IMR-90 (cell line): ENCODE measurements around the gene TPSAB1. TPM values are rescaled to one million over a fixed set of nuclear protein-coding genes. Genes with fewer than 3 reads are reported as not detected.

Source experiments
- ATAC-seq: fragments of 200-7000 bp; cut with Tn5 transposase; 2 replicates; pipeline ENCODE4 v1.9.1; 2020; ENCODE audit warnings: low read depth, mild to moderate bottlenecking, moderate library complexity
- BruUV-seq: library from RNA; stranded (reverse); fragments of 400-500 nt; replicated peaks from 2 replicates; lab custom pipeline; 2021; lab: Mats Ljungman, UMichigan
- CTCF ChIA-PET: fragments of 300-600 bp; formaldehyde crosslinking; extraction: SDS; loops from one replicate; lab custom pipeline; 2021; ENCODE audit warnings: antibody characterized with exemption; lab: Yijun Ruan, JAX
- POLR2A ChIA-PET: fragments of 300-600 bp; sonication (Branson Sonifier 250); formaldehyde crosslinking; loops from one replicate; lab custom pipeline; 2022; ENCODE audit warnings: antibody characterized with exemption; ENCODE audit not compliant: unreplicated experiment; lab: Charles Lee
- DNase-seq: peaks from one replicate; pipeline ENCODE4 v3.0.0; 2013
- H2AFZ ChIP-seq: replicated peaks from 2 replicates; pipeline ENCODE3; 2013; ENCODE audit warnings: low read length, mild to moderate bottlenecking; ENCODE audit not compliant: poor library complexity
- H2AK5ac ChIP-seq: 2 replicates; pipeline ENCODE4 v1.6.1; 2013; ENCODE audit warnings: low read depth, low read length, inconsistent platforms
- H2AK9ac ChIP-seq: replicated peaks from 2 replicates; pipeline ENCODE3; 2013; ENCODE audit warnings: mild to moderate bottlenecking, low read depth, low read length, moderate library complexity; ENCODE audit not compliant: poor library complexity
- H2BK120ac ChIP-seq: 2 replicates; pipeline ENCODE4 v1.6.1; 2013; ENCODE audit warnings: low read depth, low read length, inconsistent platforms
- H2BK15ac ChIP-seq: 3 replicates; pipeline ENCODE4 v1.6.1; 2013; ENCODE audit warnings: low read depth, low read length, inconsistent platforms
- H2BK20ac ChIP-seq: 2 replicates; pipeline ENCODE4 v1.6.1; 2013; ENCODE audit warnings: low read depth, mild to moderate bottlenecking, inconsistent platforms, low read length, moderate library complexity
- H2BK5ac ChIP-seq: 2 replicates; pipeline ENCODE4 v1.6.1; 2013; ENCODE audit warnings: mild to moderate bottlenecking, low read depth, low read length, inconsistent platforms; ENCODE audit not compliant: poor library complexity, severe bottlenecking
- H3K14ac ChIP-seq: replicated peaks from 2 replicates; pipeline ENCODE4 v1.6.1; 2013; ENCODE audit warnings: low read depth, low read length, inconsistent platforms
- H3K18ac ChIP-seq: 2 replicates; pipeline ENCODE4 v1.6.1; 2013; ENCODE audit warnings: low read depth, low read length, control low read depth
- H3K23ac ChIP-seq: 2 replicates; pipeline ENCODE4 v1.6.1; 2013; ENCODE audit warnings: low read depth, low read length, inconsistent platforms
- H3K27ac ChIP-seq: 2 replicates; pipeline ENCODE4 v1.5.1; 2013; ENCODE audit warnings: mild to moderate bottlenecking, control low read depth, low read length; ENCODE audit not compliant: insufficient read depth
- H3K27me3 ChIP-seq: 2 replicates; pipeline ENCODE4 v1.6.1; 2013; ENCODE audit warnings: low read length; ENCODE audit not compliant: control insufficient read depth, insufficient read depth
- H3K36me3 ChIP-seq: 2 replicates; pipeline ENCODE4 v1.6.1; 2013; ENCODE audit warnings: low read length, mixed read lengths; ENCODE audit not compliant: control insufficient read depth, insufficient read depth
- H3K4ac ChIP-seq: 2 replicates; pipeline ENCODE4 v1.6.1; 2013; ENCODE audit warnings: low read depth, low read length, inconsistent platforms
- H3K4me1 ChIP-seq: 2 replicates; pipeline ENCODE4 v1.6.1; 2013; ENCODE audit warnings: low read length, mixed read lengths; ENCODE audit not compliant: control insufficient read depth, insufficient read depth
- H3K4me2 ChIP-seq: 2 replicates; pipeline ENCODE4 v1.6.1; 2013; ENCODE audit warnings: low read depth, mild to moderate bottlenecking, control low read depth, low read length, moderate library complexity
- H3K4me3 ChIP-seq: 2 replicates; pipeline ENCODE4 v1.5.1; 2013; ENCODE audit warnings: low read depth, mild to moderate bottlenecking, control low read depth, low read length, moderate library complexity; ENCODE audit not compliant: insufficient read depth
- H3K56ac ChIP-seq: 2 replicates; pipeline ENCODE4 v1.6.1; 2013; ENCODE audit warnings: low read length, inconsistent platforms; ENCODE audit not compliant: insufficient read depth; ENCODE audit errors: extremely low read depth
- H3K79me1 ChIP-seq, 2 experiments: 2 replicates each; pipeline ENCODE4 v1.6.1; 2013; ENCODE audit warnings: low read length in 2 of 2, inconsistent platforms in 1 of 2, low read depth in 1 of 2
- H3K9ac ChIP-seq: 2 replicates; pipeline ENCODE4 v1.6.1; 2013; ENCODE audit warnings: low read depth, low read length, control low read depth
- H3K9me1 ChIP-seq: 2 replicates; pipeline ENCODE4 v1.6.1; 2013; ENCODE audit warnings: low read length, inconsistent platforms; ENCODE audit not compliant: insufficient read depth
- H3K9me3 ChIP-seq: 2 replicates; pipeline ENCODE4 v1.6.1; 2013; ENCODE audit warnings: low read length; ENCODE audit not compliant: control insufficient read depth, insufficient read depth
- H4K20me1 ChIP-seq: 2 replicates; pipeline ENCODE4 v1.6.1; 2013; ENCODE audit warnings: low read length, inconsistent platforms; ENCODE audit not compliant: insufficient read depth
- H4K5ac ChIP-seq: 2 replicates; pipeline ENCODE4 v1.6.1; 2013; ENCODE audit warnings: mild to moderate bottlenecking, low read depth, low read length, control low read depth
- H4K8ac ChIP-seq, 2 experiments: 2 replicates each; pipeline ENCODE4 v1.6.1; 2013; ENCODE audit warnings: low read depth in 2 of 2, low read length in 2 of 2, control low read depth in 1 of 2, inconsistent platforms in 1 of 2
- H4K91ac ChIP-seq: 2 replicates; pipeline ENCODE4 v1.6.1; 2013; ENCODE audit warnings: low read depth, low read length, inconsistent platforms; ENCODE audit not compliant: insufficient read depth
- CEBPB ChIP-seq: IDR thresholded peaks from 2 replicates; pipeline ENCODE4 v1.6.1; 2012; ENCODE audit warnings: low read depth, low read length, improper control_type of control experiment
- MAFK ChIP-seq: IDR thresholded peaks from 2 replicates; pipeline ENCODE4 v1.6.1; 2012; ENCODE audit warnings: low read depth, low read length, improper control_type of control experiment
- RFX5 ChIP-seq: IDR thresholded peaks from 2 replicates; pipeline ENCODE4 v1.8.0; 2012; ENCODE audit warnings: low read depth, mild to moderate bottlenecking, low read length, moderate library complexity
- WGBS, 2 experiments: methylation state at CpG; one replicate each; pipeline versions ENCODE4 v1.1.5 to v1.1.7; 2013; ENCODE audit warnings: missing lambda C conversion rate in 2 of 2; ENCODE audit not compliant: insufficient read length in 1 of 2; ENCODE audit errors: extremely low coverage in 2 of 2; 5-methylcytosine and 5-hydroxymethylcytosine counted together
- dilution Hi-C: fragments of 300-500 bp; cut with HindIII; formaldehyde crosslinking; loops from one replicate; pipeline ENCODE4 v1.14.3; 2018; ENCODE audit warnings: low sequenced_read_pairs; ENCODE audit not compliant: unreplicated experiment
- in situ Hi-C: fragments of 300-500 bp; cut with MboI; formaldehyde crosslinking; loops from 3 replicates; pipeline ENCODE4 v1.14.3; 2019; ENCODE audit warnings: low sequenced_read_pairs, inconsistent platforms, mixed read lengths
- intact Hi-C: fragments of 100-400 bp; cut with micrococcal nuclease; formaldehyde crosslinking; loops from 2 replicates; pipeline ENCODE4 v1.10.0; 2022
- polyA plus RNA-seq, 3 experiments: library from polyadenylated mRNA; depleted of rRNA; stranded (reverse); fragments of >200 nt; gene quantifications; 2 replicates each; pipeline ENCODE4 v1.2.3, GENCODE V29; 2012; ENCODE audit warnings: low replicate concordance in 1 of 3
- total RNA-seq: library from RNA; depleted of rRNA; stranded (reverse); fragments of >200 nt; gene quantifications from 2 replicates; pipeline ENCODE4 v1.2.3, GENCODE V29; 2012

TPSAB1 gene
- total and polyA plus RNA-seq, 2 of the 4 experiments (the other 2 are of a cell fraction): not detected

GRCh38 chr16:1275791-1276579, 35.5 kb downstream of the TPSAB1 start:
- no peaks in the 10 kb centered on the region for H3K36me3 ChIP-seq
- no peak overlapping the region for H2BK15ac ChIP-seq
- H4K5ac ChIP-seq: no peak overlapping the region
- H3K4me1 ChIP-seq: no peaks in the 10 kb centered on the region
- H3K23ac ChIP-seq: no peak overlapping the region
- no peak overlapping the region for H4K91ac ChIP-seq
- intact Hi-C loops: no loop called here
- no peaks in the 10 kb centered on the region for H3K9me1 ChIP-seq
- no peak overlapping the region for H2AK5ac ChIP-seq
- POLR2A ChIA-PET: no interaction called here
- no peak overlapping the region for H2BK120ac ChIP-seq
- WGBS, 2 experiments: 40% methylated on average over 1 of the region's 30 CpGs; no CpG with 5 or more reads in 1 of the 2 experiments
- TF ChIP-seq MAFK: no peak
- TF ChIP-seq CEBPB: no peak
- TF ChIP-seq RFX5: no peak
- H3K27ac ChIP-seq: no peak overlapping the region
- peaks cover 51% of the 10 kb centered on the region for H3K27me3 ChIP-seq
- no peak overlapping the region for H2AFZ ChIP-seq
- peaks cover 2% of the 10 kb centered on the region; the same call in 1 of the 2 replicates for H3K9me3 ChIP-seq
- no peak overlapping the region for H3K9ac ChIP-seq
- DNase-seq: no peak
- H2AK9ac ChIP-seq: no peak overlapping the region
- H2BK20ac ChIP-seq: no peak overlapping the region
- ATAC-seq: no peak
- H3K18ac ChIP-seq: no peak overlapping the region
- no peak overlapping the region for H3K4me3 ChIP-seq
- BruUV-seq: no TSS peak
- no peak overlapping the region for H3K4ac ChIP-seq
- H3K4me2 ChIP-seq: no peak overlapping the region
- no peak overlapping the region for H3K14ac ChIP-seq
- H4K8ac ChIP-seq: no peak overlapping the region
- dilution Hi-C loops: no loop called here
- no peak overlapping the region for H3K56ac ChIP-seq
- in situ Hi-C loops: no loop called here
- no peaks in the 10 kb centered on the region for H4K20me1 ChIP-seq
- no peaks in the 10 kb centered on the region for H3K79me1 ChIP-seq
- no peak overlapping the region for H2BK5ac ChIP-seq
- CTCF ChIA-PET: no interaction called here
